Effector CD4-positive, alpha-beta T cell (primary cell): ENCODE data around the gene QRFP.

ENCODE experiments used
- DNase-seq: peaks from one replicate; pipeline ENCODE4 v3.0.0-alpha.2; 2020

Gene QRFP

GRCh38 chr9:130847306-130848217, 49.0 kb downstream of the QRFP start:
- DNase-seq, result no peak

DNA sequence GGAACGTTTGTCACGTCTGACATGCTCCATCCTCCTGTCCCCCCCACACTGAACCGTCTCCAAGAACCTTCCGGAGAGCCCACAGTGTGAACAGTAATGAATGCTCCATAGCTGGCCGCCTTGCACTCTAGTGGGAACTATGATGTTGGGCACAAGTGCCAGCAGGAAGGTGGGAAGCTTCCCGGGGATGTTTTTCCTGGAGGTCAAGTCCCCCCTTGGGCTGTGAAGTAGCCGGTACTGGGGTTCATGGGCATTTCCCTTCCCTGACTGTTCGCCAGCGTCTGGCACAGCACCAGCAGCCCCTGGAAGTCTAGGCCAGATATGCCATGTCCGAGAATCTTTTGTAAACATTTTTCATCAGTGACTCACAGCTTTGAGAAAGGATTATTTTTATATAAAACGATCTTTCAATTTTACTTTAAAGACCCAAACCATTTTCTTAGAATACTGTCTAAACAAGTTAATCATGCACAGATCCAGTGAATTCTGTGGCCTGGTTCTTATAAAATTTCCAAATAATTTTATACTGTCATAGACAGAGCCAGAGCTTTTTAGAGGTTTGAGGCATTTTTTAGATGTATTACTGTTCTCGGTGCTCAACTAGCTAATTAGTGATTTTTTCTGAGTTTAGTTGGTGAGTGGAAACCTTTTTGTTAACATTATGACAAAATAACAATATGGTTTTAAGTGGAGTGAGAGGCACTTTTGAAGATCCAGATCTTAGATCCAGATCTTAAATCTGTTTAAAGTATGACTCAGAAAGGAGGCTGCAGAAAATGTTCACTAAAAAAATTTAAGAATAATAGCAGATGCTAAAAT, 49.9 kb downstream of the QRFP start:
- no peak for DNase-seq

DNA sequence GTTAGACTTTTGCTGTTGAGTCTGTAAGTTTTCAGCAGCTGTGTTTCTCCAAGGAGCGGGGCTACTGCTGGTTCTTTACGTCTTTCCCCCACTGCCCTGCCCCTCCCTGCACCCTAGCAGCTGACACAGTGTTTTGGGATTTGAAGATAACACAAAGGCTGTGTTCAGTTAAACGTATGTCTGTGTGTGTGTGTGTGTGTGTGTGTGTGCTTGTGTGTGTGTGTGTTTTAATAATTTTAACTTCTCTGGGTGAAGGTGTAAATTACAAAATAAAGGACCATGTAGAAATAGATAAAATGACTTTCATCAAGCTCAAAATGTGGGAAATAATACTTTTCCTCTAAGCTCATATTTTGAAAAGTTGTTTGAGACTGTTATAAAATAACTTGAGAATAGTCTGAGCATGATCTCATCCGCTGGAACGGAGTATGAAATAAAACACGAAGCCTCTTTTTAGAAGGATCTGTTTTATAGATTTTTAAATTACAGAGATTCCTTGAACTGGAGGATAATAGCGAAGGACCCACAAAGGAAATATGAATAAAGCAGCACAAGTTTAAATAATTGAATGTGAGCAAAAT, 50.6 kb downstream of the QRFP start:
- no peak for DNase-seq

DNA sequence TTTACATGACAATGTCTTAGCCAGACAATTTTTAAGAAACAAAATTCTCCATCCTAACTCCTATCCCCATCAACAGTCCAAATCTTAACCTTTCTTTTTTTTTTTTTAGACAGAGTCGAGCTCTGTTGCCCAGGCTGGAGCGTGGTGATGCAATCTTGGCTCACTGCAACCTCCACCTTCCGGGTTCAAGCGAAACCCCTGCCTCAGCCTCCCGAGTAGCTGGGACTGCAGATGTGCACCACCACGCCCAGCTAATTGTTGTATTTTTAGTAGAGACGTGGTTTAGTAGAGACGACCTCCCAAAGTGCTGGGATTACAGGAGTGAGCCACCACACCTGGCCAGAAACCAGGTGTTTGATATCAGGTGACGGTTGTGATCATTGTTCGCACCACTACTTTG, 51.4 kb downstream of the QRFP start:
- no peak for DNase-seq

DNA sequence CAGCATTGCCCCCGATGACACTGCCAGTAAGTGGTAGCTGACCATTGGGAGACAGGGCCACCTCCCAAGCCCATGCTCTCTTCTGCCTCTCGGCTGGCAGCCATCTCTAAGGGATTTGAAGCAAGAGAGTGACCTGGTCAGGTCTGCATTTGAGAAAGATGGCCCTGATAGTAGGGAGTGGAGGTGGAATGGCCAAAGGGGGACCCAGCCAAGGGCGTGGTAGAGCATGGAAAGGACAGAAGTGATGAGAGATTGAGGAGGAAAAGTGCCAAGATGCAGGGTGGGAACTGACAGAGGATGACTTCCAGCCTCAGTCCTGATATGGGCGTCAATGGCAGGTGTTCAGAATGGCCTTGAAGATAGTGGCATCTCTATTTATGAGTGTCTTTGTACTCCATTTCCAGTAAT, 52.6 kb downstream of the QRFP start:
- DNase-seq, result no peak

- DNase-seq, result no peak
These were observed 53.3 kb downstream of the QRFP start for GRCh38 chr9:130843049-130843908.
